T1000 (cell line): ENCODE measurements around the gene NUTM2G.
"Not testable (repeated sequence)": the region's sequence is repeated elsewhere in the genome, so short reads cannot be mapped to it uniquely, and the experiment has no call there.

Experiments
- DNase-seq: peaks from one replicate; lab custom pipeline; 2025; ENCODE audit warnings: mixed read lengths; lab: John Stamatoyannopoulos, UW

Gene NUTM2G

DNA sequence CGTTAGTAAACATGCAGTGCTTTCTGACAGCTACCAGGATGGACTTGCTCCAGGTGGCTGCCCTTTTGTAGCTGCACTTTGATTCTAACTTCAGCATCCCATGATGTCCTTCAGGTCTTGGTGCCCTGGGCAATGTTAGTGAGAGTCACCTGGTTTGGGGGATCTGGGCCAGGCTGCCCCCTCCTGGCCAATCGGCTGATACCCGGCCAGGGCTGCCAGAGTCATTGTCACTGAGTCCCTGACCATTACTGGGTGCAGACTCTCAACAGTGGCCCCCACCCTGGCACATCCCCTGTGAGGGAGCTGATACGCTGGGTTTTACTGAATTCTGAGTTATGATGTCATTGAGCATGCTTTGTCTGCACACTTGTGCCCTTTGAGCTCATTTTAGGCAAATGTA lies 13.5 kb downstream of the NUTM2G start:
- not testable (repeated sequence) for DNase-seq

DNA sequence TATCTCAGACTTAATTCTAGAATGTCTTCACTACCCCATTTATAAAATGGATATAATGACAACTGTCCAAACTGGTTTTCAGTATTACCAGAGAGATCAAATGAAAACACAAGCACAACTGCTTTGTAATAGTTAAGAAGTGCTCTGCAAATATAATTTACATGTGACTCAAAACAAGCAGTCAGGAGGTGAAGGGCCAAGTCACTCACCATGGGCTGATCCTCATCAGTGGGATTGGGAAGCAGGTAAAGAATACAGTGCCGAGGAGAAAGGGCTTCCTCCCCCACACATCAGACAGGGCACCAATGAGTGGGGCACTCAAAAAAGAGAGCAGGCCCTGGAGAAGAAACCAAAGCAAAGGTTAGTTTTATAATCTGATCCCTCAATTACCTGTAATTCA lies 20.7 kb downstream of the NUTM2G start:
- DNase-seq = not testable (repeated sequence)

DNA sequence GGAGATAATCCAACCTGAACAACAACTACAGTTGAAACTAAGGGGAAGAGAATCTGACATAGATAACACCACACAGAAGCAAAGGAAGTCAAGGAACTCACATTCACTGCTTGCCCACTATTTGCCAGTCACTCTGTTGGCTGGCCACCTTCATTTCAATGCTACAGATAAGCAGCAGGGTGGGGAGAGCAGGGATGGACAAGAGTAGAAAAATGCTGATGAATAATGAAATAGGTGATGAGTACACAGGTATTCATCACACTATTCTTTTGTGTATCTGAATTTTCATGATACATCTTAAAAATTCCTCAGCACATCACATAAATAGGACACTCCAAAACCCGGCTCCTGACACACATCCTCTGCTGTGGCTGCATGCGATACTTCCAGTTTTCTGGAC lies 21.9 kb downstream of the NUTM2G start:
- DNase-seq = not testable (repeated sequence)

DNA sequence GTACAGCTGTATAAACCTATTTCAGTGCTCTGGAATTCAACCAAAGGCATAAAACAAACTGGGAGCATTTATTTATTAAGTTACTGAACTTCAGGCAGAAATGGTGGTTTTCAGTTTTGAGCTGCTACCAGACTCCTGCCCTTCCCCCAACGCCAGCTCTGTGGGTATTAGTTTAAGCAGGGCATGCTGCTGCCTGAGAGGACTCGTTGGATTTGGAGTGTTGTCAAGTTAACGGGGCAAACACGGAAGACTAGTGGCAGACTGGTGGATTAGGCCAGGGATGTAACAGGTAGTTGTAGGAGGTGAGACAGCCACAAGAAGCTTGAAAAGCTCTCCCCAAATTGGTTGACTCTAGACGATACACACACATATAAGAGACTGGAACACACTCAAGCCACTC lies 38.9 kb downstream of the NUTM2G start:
- DNase-seq = not testable (repeated sequence)

DNA sequence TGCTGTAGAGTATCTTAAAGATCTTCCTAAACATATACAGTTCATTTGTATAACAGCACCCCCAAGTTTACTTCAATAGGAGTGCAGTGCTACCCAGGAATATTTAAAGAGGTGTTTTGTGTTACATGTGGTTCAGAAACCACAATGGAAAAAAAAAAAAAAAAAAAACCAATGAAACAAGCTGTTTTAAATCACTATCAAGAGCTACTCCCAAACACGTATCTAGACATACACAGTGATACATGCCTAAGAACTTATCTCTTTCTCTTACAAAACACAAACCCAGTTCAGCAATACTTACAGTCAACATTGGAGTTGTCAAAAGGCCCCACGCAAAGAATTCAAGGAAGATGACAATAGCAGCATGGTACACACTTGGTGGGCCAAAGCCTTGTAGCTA lies 43.9 kb downstream of the NUTM2G start:
- not testable (repeated sequence) for DNase-seq

DNA sequence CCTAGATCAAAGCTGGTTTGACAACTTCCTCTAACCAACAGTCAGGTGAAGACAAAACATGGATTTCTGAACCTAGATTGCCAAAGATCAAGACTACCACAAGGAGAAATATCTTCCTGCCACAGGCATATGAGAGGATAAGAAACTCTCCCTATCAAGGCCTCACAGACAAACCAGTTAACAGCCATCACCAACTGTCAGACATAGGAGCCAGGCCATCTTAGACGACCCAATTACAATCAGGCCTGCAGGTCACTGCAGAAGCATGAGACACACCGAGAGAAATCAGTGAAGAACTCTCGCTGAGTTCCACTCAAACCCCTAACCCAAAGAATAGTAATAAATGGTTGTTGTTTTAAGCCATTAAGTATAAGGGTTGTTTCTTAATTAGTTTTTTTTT lies 45.4 kb downstream of the NUTM2G start:
- DNase-seq = not testable (repeated sequence)

DNA sequence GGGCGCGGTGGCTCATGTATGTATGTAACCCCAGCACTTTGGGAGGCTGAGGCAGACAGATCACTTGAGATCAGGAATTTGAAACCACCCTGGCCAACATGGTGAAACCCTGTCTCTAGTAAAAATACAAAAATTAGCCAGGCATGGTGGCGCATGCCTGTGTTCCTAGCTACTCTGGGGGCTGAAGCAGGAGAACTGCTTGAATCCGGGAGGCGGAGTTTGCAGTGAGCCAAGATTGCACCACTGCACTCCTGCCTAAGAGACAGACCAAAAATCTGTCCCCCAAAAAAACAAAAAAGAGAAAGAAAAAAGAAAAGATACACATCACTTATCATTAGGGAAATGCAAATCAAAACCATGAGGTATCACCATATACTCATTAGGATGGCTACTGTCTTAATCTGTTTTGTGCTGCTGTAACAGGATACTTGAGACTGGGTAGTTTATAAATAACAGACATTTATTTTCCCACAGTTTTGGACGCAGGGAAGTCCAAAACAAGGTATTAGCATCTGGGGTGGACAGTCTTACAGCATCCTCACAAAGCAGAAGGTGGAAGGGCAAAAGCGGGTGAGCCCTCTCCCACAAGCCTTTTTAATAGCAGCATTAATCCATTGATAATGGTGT lies 55.0 kb downstream of the NUTM2G start:
- not testable (repeated sequence) for DNase-seq

DNA sequence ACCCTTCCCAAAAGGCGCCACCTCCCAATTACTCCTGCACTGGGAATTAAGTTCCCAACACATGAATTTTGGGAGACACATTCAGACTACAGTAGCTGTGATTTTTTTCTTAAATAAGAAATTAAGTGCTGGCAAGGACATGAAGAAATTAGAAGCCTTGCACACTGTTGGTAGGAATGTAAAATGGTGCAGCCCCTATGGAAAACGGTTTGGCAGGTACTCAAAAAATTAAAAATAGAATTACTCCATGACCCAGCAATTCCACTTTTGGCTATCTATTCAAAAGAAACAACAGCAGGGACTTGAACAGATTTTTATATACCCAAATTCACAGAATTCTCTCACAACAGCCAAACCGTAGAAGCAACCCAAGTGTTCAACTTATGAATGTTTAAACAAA lies 55.5 kb downstream of the NUTM2G start:
- not testable (repeated sequence) for DNase-seq

DNA sequence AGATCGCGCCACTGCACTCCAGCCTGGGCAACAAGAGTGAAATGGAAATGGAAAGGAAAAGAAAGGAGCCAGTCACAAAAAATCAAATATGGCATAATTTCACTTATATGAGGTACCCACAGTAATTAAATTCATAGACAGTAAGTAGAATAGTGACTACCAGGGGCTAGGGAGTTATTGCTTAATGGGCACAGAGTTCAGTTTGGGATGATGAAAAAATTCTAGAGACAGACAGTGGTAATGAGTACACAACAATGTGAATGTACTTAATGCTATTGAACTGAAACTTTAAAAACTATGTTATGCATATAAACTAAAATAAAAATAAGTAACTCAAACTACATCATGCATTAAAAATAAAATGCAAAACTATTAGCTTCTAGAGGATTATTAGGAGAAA lies 56.2 kb downstream of the NUTM2G start:
- not testable (repeated sequence) for DNase-seq
